H9 (cell line): ENCODE measurements around the gene KHK. TPM values are rescaled to one million over a fixed set of nuclear protein-coding genes. Genes with fewer than 3 reads are reported as not detected.

ENCODE experiments used
- DNase-seq: peaks from one replicate; pipeline ENCODE4 v3.0.0-alpha.2; 2017
- H2AFZ ChIP-seq: one replicate; pipeline ENCODE4 v1.6.1; 2013; ENCODE audit warnings: mild to moderate bottlenecking, low read length, control low read depth, moderate library complexity
- H2AK5ac ChIP-seq: 2 replicates; pipeline ENCODE4 v1.6.1; 2013; ENCODE audit warnings: low read length, control low read depth, mixed read lengths; ENCODE audit not compliant: insufficient read length
- H2BK120ac ChIP-seq: one replicate; pipeline ENCODE4 v1.6.1; 2013; ENCODE audit warnings: low read depth, mild to moderate bottlenecking, low read length, control low read depth, inconsistent platforms; ENCODE audit not compliant: poor library complexity, severe bottlenecking
- H2BK12ac ChIP-seq: 2 replicates; pipeline ENCODE4 v1.6.1; 2013; ENCODE audit warnings: low read length, control low read depth, mixed read lengths, low read depth; ENCODE audit not compliant: insufficient read length
- H2BK15ac ChIP-seq: 2 replicates; pipeline ENCODE4 v1.6.1; 2013; ENCODE audit warnings: low read depth, low read length, control low read depth
- H2BK20ac ChIP-seq: one replicate; pipeline ENCODE4 v1.6.1; 2013; ENCODE audit warnings: low read depth, mild to moderate bottlenecking, low read length, control low read depth, inconsistent platforms; ENCODE audit not compliant: poor library complexity, severe bottlenecking
- H2BK5ac ChIP-seq: 2 replicates; pipeline ENCODE4 v1.6.1; 2013; ENCODE audit warnings: low read length, control low read depth, mixed read lengths; ENCODE audit not compliant: insufficient read length
- H3K14ac ChIP-seq: 2 replicates; pipeline ENCODE4 v1.6.1; 2013; ENCODE audit warnings: low read length, control low read depth; ENCODE audit not compliant: insufficient read depth
- H3K18ac ChIP-seq: 2 replicates; pipeline ENCODE4 v1.6.1; 2013; ENCODE audit warnings: low read depth, mild to moderate bottlenecking, mixed read lengths, low read length, control low read depth; ENCODE audit not compliant: insufficient read length
- H3K23ac ChIP-seq: 2 replicates; pipeline ENCODE4 v1.6.1; 2013; ENCODE audit warnings: low read length, control low read depth, mixed read lengths, low read depth; ENCODE audit not compliant: insufficient read length
- H3K23me2 ChIP-seq: 2 replicates; pipeline ENCODE4 v1.6.1; 2013; ENCODE audit warnings: low read depth, mild to moderate bottlenecking, mixed read lengths, low read length, control low read depth; ENCODE audit not compliant: insufficient read length, poor library complexity, severe bottlenecking
- H3K27ac ChIP-seq: 2 replicates; pipeline ENCODE4 v1.5.1; 2013; ENCODE audit warnings: low read length, control low read depth, mixed read lengths, low read depth; ENCODE audit not compliant: insufficient read length
- H3K27me3 ChIP-seq: 2 replicates; pipeline ENCODE4 v1.6.1; 2013; ENCODE audit warnings: low read length, control low read depth, inconsistent platforms; ENCODE audit not compliant: insufficient read depth
- H3K4ac ChIP-seq: 2 replicates; pipeline ENCODE4 v1.6.1; 2013; ENCODE audit warnings: low read depth, mild to moderate bottlenecking, control low read depth, inconsistent platforms, low read length, moderate library complexity
- H3K4me1 ChIP-seq: 2 replicates; pipeline ENCODE4 v1.6.1; 2013; ENCODE audit warnings: low read length, control low read depth, inconsistent platforms; ENCODE audit not compliant: insufficient read depth
- H3K4me2 ChIP-seq: 2 replicates; pipeline ENCODE4 v1.6.1; 2013; ENCODE audit warnings: low read length, control low read depth, mixed read lengths; ENCODE audit not compliant: insufficient read length, insufficient read depth
- H3K56ac ChIP-seq: 2 replicates; pipeline ENCODE4 v1.6.1; 2013; ENCODE audit warnings: low read depth, mild to moderate bottlenecking, mixed read lengths, low read length, control low read depth; ENCODE audit not compliant: insufficient read length
- H3K79me1 ChIP-seq: 2 replicates; pipeline ENCODE4 v1.6.1; 2013; ENCODE audit warnings: low read depth, mild to moderate bottlenecking, moderate library complexity, low read length, control low read depth, inconsistent platforms; ENCODE audit not compliant: insufficient read depth, poor library complexity, severe bottlenecking
- H3K79me2 ChIP-seq: 2 replicates; pipeline ENCODE4 v1.6.1; 2013; ENCODE audit warnings: low read length, control low read depth, inconsistent platforms; ENCODE audit not compliant: insufficient read depth
- H3K9ac ChIP-seq: 2 replicates; pipeline ENCODE4 v1.6.1; 2013; ENCODE audit warnings: low read length, control low read depth, mixed read lengths; ENCODE audit not compliant: insufficient read length; ENCODE audit errors: extremely low read depth
- H3K9me3 ChIP-seq: one replicate; pipeline ENCODE4 v1.6.1; 2013; ENCODE audit warnings: low read depth, low read length, inconsistent platforms; ENCODE audit not compliant: control insufficient read depth
- H3T11ph ChIP-seq: one replicate; pipeline ENCODE4 v1.6.1; 2013; ENCODE audit warnings: mild to moderate bottlenecking, low read length, control low read depth, inconsistent platforms
- H4K20me1 ChIP-seq: one replicate; pipeline ENCODE4 v1.6.1; 2013; ENCODE audit not compliant: control insufficient read depth, insufficient read length, insufficient read depth
- H4K5ac ChIP-seq: 2 replicates; pipeline ENCODE4 v1.6.1; 2013; ENCODE audit warnings: low read depth, mild to moderate bottlenecking, mixed read lengths, low read length, control low read depth; ENCODE audit not compliant: insufficient read length
- H4K8ac ChIP-seq: replicated peaks from 2 replicates; pipeline ENCODE4 v1.6.1; 2013; ENCODE audit warnings: low read length, control low read depth, mixed read lengths, low read depth; ENCODE audit not compliant: insufficient read length
- H4K91ac ChIP-seq: 2 replicates; pipeline ENCODE4 v1.6.1; 2013; ENCODE audit warnings: low read depth, mild to moderate bottlenecking, moderate library complexity, mixed read lengths, low read length, control low read depth; ENCODE audit not compliant: insufficient read length
- H3K27ac Mint-ChIP-seq, 3 experiments: 2 replicates in 2 of 3; 3 replicates in 1 of 3; pipeline ENCODE4 v1.8.0; 2020 to 2021; ENCODE audit warnings: mixed read lengths in 3 of 3, mild to moderate bottlenecking in 1 of 3, moderate library complexity in 1 of 3
- H3K27me3 Mint-ChIP-seq: 2 replicates; pipeline ENCODE4 v1.8.0; 2021; ENCODE audit warnings: low read depth, mild to moderate bottlenecking, moderate library complexity, mixed read lengths
- H3K36me3 Mint-ChIP-seq, 3 experiments: 2 replicates in 2 of 3; 3 replicates in 1 of 3; pipeline ENCODE4 v1.8.0; 2020 to 2021; ENCODE audit warnings: low read depth in 3 of 3, mixed read lengths in 3 of 3; ENCODE audit not compliant: insufficient read depth in 1 of 3
- H3K4me1 Mint-ChIP-seq, 2 experiments: 2 replicates each; pipeline ENCODE4 v1.8.0; 2020; ENCODE audit warnings: mixed read lengths in 2 of 2
- H3K4me3 Mint-ChIP-seq, 2 experiments: 2 replicates in 1 of 2; 3 replicates in 1 of 2; pipeline ENCODE4 v1.8.0; 2020 to 2021; ENCODE audit warnings: mild to moderate bottlenecking in 2 of 2, mixed read lengths in 2 of 2, moderate library complexity in 1 of 2
- H3K9me3 Mint-ChIP-seq, 2 experiments: 2 replicates in 1 of 2; 3 replicates in 1 of 2; pipeline ENCODE4 v1.8.0; 2020; ENCODE audit warnings: mild to moderate bottlenecking in 2 of 2, mixed read lengths in 2 of 2, moderate library complexity in 1 of 2
- CTCF ChIP-seq: fragments of 200-600 bp; sonication (generic); conservative IDR thresholded peaks from 3 replicates; pipeline ENCODE4 v1.8.0; 2021; ENCODE audit warnings: antibody characterized with exemption, mild to moderate bottlenecking
- WGBS: extraction: QIAGEN DNeasy Blood & Tissue Kit; methylation state at CpG from one replicate; pipeline ENCODE4 v1.1.7; 2013; ENCODE audit warnings: missing lambda C conversion rate, low lambda C conversion rate, mixed read lengths; ENCODE audit not compliant: insufficient read length; ENCODE audit errors: extremely low coverage; 5-methylcytosine and 5-hydroxymethylcytosine counted together
- total RNA-seq: library from RNA; stranded (reverse); gene quantifications from 2 replicates; pipeline ENCODE4 v1.2.1, GENCODE V29; 2021

KHK gene
- total RNA-seq, 1 experiment from 2014 or later = 12.1 TPM

GRCh38 chr2:27089111-27089954, 2.8 kb downstream of the KHK start:
- no peaks in the 10 kb centered on the region for H3K9me3 Mint-ChIP-seq
- peaks cover 19% of the 10 kb centered on the region for H3K27me3 Mint-ChIP-seq
- H3K27ac Mint-ChIP-seq = no peak overlapping the region
- H4K8ac ChIP-seq = no peak overlapping the region
- no peak for TF ChIP-seq CTCF
- H3K14ac ChIP-seq = no peak overlapping the region
- H3T11ph ChIP-seq = no peak overlapping the region
- H2BK12ac ChIP-seq = no peak overlapping the region
- no peak overlapping the region for H2BK20ac ChIP-seq
- H4K91ac ChIP-seq = no peak overlapping the region
- H2AFZ ChIP-seq = no peak overlapping the region
- no peak overlapping the region for H2BK5ac ChIP-seq
- H3K23me2 ChIP-seq = peaks cover 13% of the 10 kb centered on the region
- H3K4me1 ChIP-seq = no peaks in the 10 kb centered on the region
- no peak overlapping the region for H3K27ac ChIP-seq
- H3K36me3 Mint-ChIP-seq = no peaks in the 10 kb centered on the region; a peak in 1 of 7 replicates
- no peak overlapping the region for H3K23ac ChIP-seq
- peaks cover 12 to 15% of the 10 kb centered on the region in 2 experiments for H3K4me1 Mint-ChIP-seq
- H3K79me1 ChIP-seq = no peaks in the 10 kb centered on the region
- H3K4me3 Mint-ChIP-seq = no peak overlapping the region
- no peak overlapping the region for H3K56ac ChIP-seq
- DNase-seq = no peak
- H2BK15ac ChIP-seq = no peak overlapping the region
- no peak overlapping the region for H3K18ac ChIP-seq
- no peaks in the 10 kb centered on the region for H3K27me3 ChIP-seq
- no peaks in the 10 kb centered on the region for H3K79me2 ChIP-seq
- no CpG with 5 or more reads among the region's 14 CpGs for WGBS
- H2BK120ac ChIP-seq = no peak overlapping the region
- H2AK5ac ChIP-seq = no peak overlapping the region
- H4K20me1 ChIP-seq = no peaks in the 10 kb centered on the region
- H3K9ac ChIP-seq = no peak overlapping the region
- H3K4me2 ChIP-seq = no peak overlapping the region
- no peak overlapping the region for H4K5ac ChIP-seq
- H3K9me3 ChIP-seq = no peaks in the 10 kb centered on the region
- H3K4ac ChIP-seq = no peak overlapping the region
